ENCODE measurements around the gene GNGT2. TPM values are rescaled to one million over a fixed set of nuclear protein-coding genes. Genes with fewer than 3 reads are reported as not detected.

The GNGT2 gene
- polyA plus RNA-seq, 1 of the 3 experiments (the other 2 are of a cell fraction): 11.0 TPM

DNA sequence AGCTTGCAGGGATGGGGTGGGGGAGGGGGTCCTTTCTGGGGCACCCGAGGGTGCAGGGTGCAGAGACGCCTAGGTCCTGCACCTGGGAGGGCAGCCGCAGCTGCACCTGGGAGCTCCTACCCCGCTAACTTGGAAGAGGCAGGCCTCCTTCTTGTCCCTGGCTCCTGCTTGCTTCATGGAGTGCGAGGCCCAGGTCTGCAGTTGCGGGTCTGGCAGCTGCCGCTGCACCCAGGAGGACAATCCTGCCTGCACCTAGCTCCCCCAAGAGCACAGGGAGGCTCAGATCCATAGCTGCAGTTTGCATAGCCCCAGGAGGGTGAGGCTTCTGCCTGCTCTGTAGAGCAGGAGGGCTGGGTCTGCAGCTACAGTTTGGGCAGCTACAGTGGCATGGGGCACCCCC is 26.6 kb downstream of the GNGT2 start (continued):
- TF ChIP-seq RAD21 (IDR thresholded peaks at IDR 0.05; ENCODE audit: low read length) (no peak), TAF1 (IDR thresholded peaks at IDR 0.05; ENCODE audit: borderline replicate concordance, low read depth, low read length) (no peak), GATA2 (CRISPR knock-in tag; IDR thresholded peaks at IDR 0.05) (no peak), FOXJ3 (CRISPR knock-in tag; IDR thresholded peaks at IDR 0.05) (no peak), MEF2A (IDR thresholded peaks at IDR 0.05; ENCODE audit: borderline replicate concordance, low read depth) (no peak), GABPA (IDR thresholded peaks at IDR 0.05; ENCODE audit: low read depth) (no peak), CHD2 (IDR thresholded peaks at IDR 0.05; ENCODE audit: low read length, partially characterized antibody) (no peak)
- TF ChIP-seq, protein P1, sequence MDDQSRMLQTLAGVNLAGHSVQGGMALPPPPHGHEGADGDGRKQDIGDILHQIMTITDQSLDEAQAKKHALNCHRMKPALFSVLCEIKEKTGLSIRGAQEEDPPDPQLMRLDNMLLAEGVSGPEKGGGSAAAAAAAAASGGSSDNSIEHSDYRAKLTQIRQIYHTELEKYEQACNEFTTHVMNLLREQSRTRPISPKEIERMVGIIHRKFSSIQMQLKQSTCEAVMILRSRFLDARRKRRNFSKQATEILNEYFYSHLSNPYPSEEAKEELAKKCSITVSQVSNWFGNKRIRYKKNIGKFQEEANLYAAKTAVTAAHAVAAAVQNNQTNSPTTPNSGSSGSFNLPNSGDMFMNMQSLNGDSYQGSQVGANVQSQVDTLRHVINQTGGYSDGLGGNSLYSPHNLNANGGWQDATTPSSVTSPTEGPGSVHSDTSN (IDR thresholded peaks at IDR 0.05): no peak
- TF ChIP-seq, protein P2, sequence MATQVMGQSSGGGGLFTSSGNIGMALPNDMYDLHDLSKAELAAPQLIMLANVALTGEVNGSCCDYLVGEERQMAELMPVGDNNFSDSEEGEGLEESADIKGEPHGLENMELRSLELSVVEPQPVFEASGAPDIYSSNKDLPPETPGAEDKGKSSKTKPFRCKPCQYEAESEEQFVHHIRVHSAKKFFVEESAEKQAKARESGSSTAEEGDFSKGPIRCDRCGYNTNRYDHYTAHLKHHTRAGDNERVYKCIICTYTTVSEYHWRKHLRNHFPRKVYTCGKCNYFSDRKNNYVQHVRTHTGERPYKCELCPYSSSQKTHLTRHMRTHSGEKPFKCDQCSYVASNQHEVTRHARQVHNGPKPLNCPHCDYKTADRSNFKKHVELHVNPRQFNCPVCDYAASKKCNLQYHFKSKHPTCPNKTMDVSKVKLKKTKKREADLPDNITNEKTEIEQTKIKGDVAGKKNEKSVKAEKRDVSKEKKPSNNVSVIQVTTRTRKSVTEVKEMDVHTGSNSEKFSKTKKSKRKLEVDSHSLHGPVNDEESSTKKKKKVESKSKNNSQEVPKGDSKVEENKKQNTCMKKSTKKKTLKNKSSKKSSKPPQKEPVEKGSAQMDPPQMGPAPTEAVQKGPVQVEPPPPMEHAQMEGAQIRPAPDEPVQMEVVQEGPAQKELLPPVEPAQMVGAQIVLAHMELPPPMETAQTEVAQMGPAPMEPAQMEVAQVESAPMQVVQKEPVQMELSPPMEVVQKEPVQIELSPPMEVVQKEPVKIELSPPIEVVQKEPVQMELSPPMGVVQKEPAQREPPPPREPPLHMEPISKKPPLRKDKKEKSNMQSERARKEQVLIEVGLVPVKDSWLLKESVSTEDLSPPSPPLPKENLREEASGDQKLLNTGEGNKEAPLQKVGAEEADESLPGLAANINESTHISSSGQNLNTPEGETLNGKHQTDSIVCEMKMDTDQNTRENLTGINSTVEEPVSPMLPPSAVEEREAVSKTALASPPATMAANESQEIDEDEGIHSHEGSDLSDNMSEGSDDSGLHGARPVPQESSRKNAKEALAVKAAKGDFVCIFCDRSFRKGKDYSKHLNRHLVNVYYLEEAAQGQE (IDR thresholded peaks at IDR 0.05; ENCODE audit: low read depth, low read length): no peak

DNA sequence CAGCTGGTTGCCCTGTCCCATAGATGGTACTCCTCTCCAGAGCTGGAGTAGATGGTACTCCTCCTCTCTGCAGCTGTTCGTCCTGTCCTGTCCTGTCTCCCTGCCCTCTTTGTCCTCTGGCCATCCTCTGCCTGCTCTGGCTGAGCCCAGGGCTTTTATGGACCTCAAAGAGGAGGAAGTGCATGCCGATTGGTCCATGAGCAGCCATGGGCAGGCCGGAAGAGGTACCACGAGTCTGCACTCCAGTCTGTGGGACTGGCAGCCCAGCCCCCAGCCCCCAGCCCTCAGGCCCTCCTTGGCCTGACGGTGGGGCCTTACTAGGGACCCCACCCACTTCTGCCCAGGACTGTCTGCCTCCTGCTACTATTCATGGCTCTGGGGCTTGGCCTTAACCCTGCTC is 27.0 kb downstream of the GNGT2 start:
- H3K9me2 ChIP-seq: no peaks in the 10 kb centered on the region
- H3K9me3 ChIP-seq: no peaks in the 10 kb centered on the region
- no peak overlapping the region for H3K4me3 ChIP-seq (ENCODE audit: low read depth in 2 of 2, low read length in 1 of 2)
- H4K20me1 ChIP-seq (ENCODE audit: insufficient read depth): no peaks in the 10 kb centered on the region
- POLR2A ChIA-PET: no interaction called here
- peaks cover 27% of the 10 kb centered on the region; the same call in 1 of the 2 replicates for H3K27me3 ChIP-seq (ENCODE audit: insufficient read depth)
- H3K4me1 ChIP-seq (ENCODE audit: control insufficient read depth in 1 of 2, insufficient read depth in 2 of 2, low read depth in 1 of 2, low read length in 1 of 2): no peaks in the 10 kb centered on the region
- no peaks in the 10 kb centered on the region for H3F3A ChIP-seq (replicated peaks; ENCODE audit: insufficient read depth)
- CTCF ChIA-PET: interaction anchor here (7.3 kb wide), 1 partner anchor 45 kb away, joined by 100 read pairs; the partner anchor contains the start of gene PHOSPHO1
- H3K9ac ChIP-seq: no peak overlapping the region
- no peak overlapping the region for H3K27ac ChIP-seq (ENCODE audit: low read depth in 2 of 2, low read length in 1 of 2)
- H3K79me2 ChIP-seq (ENCODE audit: insufficient read depth): no peaks in the 10 kb centered on the region
- no peaks in the 10 kb centered on the region for H3K36me3 ChIP-seq (replicated peaks in 1 of 2; ENCODE audit: control insufficient read depth in 1 of 2, insufficient read depth in 2 of 2, low read length in 1 of 2)
- DNase-seq: no peak
- TF ChIP-seq, protein P3, sequence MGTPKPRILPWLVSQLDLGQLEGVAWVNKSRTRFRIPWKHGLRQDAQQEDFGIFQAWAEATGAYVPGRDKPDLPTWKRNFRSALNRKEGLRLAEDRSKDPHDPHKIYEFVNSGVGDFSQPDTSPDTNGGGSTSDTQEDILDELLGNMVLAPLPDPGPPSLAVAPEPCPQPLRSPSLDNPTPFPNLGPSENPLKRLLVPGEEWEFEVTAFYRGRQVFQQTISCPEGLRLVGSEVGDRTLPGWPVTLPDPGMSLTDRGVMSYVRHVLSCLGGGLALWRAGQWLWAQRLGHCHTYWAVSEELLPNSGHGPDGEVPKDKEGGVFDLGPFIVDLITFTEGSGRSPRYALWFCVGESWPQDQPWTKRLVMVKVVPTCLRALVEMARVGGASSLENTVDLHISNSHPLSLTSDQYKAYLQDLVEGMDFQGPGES (IDR thresholded peaks at IDR 0.05; ENCODE audit: low read depth, low read length): no peak
- TF ChIP-seq MAX (IDR thresholded peaks at IDR 0.05; ENCODE audit: low read depth) (no peak), JUND (IDR thresholded peaks at IDR 0.05) (no peak), FOSL2 (IDR thresholded peaks at IDR 0.05; ENCODE audit: borderline replicate concordance, low read depth) (no peak), MXI1 (IDR thresholded peaks at IDR 0.05; ENCODE audit: low read depth, low read length) (no peak), ELF1 (IDR thresholded peaks at IDR 0.05) (no peak)
- TF ChIP-seq, protein P2 (IDR thresholded peaks at IDR 0.05; ENCODE audit: low read depth, low read length): no peak
- 4% methylated on average over 5 of the region's 5 CpGs for WGBS (ENCODE audit: low lambda C conversion rate)
- H2AFZ ChIP-seq (ENCODE audit: low read depth): no peak overlapping the region
- no peak overlapping the region for H3K4me2 ChIP-seq

All from SK-N-SH (cell line).